Mucosa of rectum (tissue), 2 donors: ENCODE data around the gene WRAP73.
A peak's percentile ranks its signal among the peaks of the same experiment; 100 is the strongest.

Experiments
- H3K27ac ChIP-seq, 2 donors: one replicate each; pipeline ENCODE4 v1.7.0; 2013; ENCODE audit warnings: inconsistent platforms in 2 of 2, low read depth in 2 of 2, low read length in 2 of 2
- H3K27me3 ChIP-seq, 2 donors: one replicate each; pipeline ENCODE4 v1.7.0; 2013; ENCODE audit warnings: low read length in 2 of 2; ENCODE audit not compliant: control insufficient read depth in 2 of 2, insufficient read depth in 2 of 2
- H3K36me3 ChIP-seq, 2 donors: one replicate each; pipeline ENCODE4 v1.7.0; 2013; ENCODE audit warnings: low read length in 2 of 2; ENCODE audit not compliant: control insufficient read depth in 2 of 2, insufficient read depth in 2 of 2
- H3K4me1 ChIP-seq, 2 donors: one replicate each; pipeline ENCODE4 v1.7.0; 2013; ENCODE audit warnings: low read length in 2 of 2, mild to moderate bottlenecking in 1 of 2; ENCODE audit not compliant: control insufficient read depth in 2 of 2, insufficient read depth in 2 of 2
- H3K4me3 ChIP-seq, 2 donors: one replicate each; pipeline ENCODE4 v1.7.0; 2013; ENCODE audit warnings: low read length in 2 of 2
- H3K9ac ChIP-seq, 2 donors: one replicate each; pipeline ENCODE4 v1.7.0; 2013; ENCODE audit warnings: low read length in 2 of 2, low read depth in 1 of 2, mild to moderate bottlenecking in 1 of 2
- H3K9me3 ChIP-seq, 2 donors: one replicate each; pipeline ENCODE4 v1.7.0; 2013; ENCODE audit warnings: low read length in 2 of 2; ENCODE audit not compliant: control insufficient read depth in 2 of 2
- donor health status: healthy.
- donor health status: Normal muscosa, but diverticular disease.

The WRAP73 gene

GRCh38 chr1:3614755-3615742 lies 34.9 kb downstream of the WRAP73 start:
- H3K4me1 ChIP-seq: peaks cover 5 to 7% of the 10 kb centered on the region in 2 donors
- no peaks in the 10 kb centered on the region for H3K36me3 ChIP-seq
- H3K27ac ChIP-seq: no peak overlapping the region
- no peaks in the 10 kb centered on the region for H3K9me3 ChIP-seq
- no peak overlapping the region for H3K9ac ChIP-seq
- H3K27me3 ChIP-seq: peaks cover 2 to 13% of the 10 kb centered on the region in 2 donors
- no peak overlapping the region for H3K4me3 ChIP-seq

GRCh38 chr1:3612123-3612522 lies 37.8 kb downstream of the WRAP73 start:
- Histone ChIP-seq H3K4me1 (peaks cover 2 to 5% of the 10 kb centered on the region in 2 donors), H3K9me3 (no peaks in the 10 kb centered on the region), H3K27ac (no peak overlapping the region), H3K27me3 (peaks cover 8 to 18% of the 10 kb centered on the region in 2 donors), H3K36me3 (no peaks in the 10 kb centered on the region), H3K4me3 (no peak overlapping the region), H3K9ac (no peak overlapping the region)

- H3K36me3 ChIP-seq: no peaks in the 10 kb centered on the region
- no peak within 1 kb of the TSS for H3K9ac ChIP-seq
- H3K27me3 ChIP-seq: peaks cover 8 to 18% of the 10 kb centered on the region in 2 donors
- peaks cover 2 to 5% of the 10 kb centered on the region in 2 donors for H3K4me1 ChIP-seq
- peak within 1 kb of the TSS in 1 of 2 donors; percentile 27 for H3K4me3 ChIP-seq
- no peaks in the 10 kb centered on the region for H3K9me3 ChIP-seq
- no peak within 1 kb of the TSS for H3K27ac ChIP-seq
Measured at GRCh38 chr1:3611170-3612019, 38.5 kb downstream of the WRAP73 start, which contains the start of gene MEGF6. Gene MEGF6 (minus strand): TSS chr1:3611508. CDS start chr1:3611268, 240 bp downstream.

GRCh38 chr1:3610527-3611169 lies 39.3 kb downstream of the WRAP73 start:
- no peaks in the 10 kb centered on the region for H3K9me3 ChIP-seq
- H3K36me3 ChIP-seq: no peaks in the 10 kb centered on the region
- H3K9ac ChIP-seq: no peak overlapping the region
- H3K4me1 ChIP-seq: peaks cover 2 to 5% of the 10 kb centered on the region in 2 donors
- no peak overlapping the region for H3K4me3 ChIP-seq
- H3K27me3 ChIP-seq: peaks cover 8 to 18% of the 10 kb centered on the region in 2 donors
- no peak overlapping the region for H3K27ac ChIP-seq

- Histone ChIP-seq H3K4me1 (peaks cover 2 to 5% of the 10 kb centered on the region in 2 donors), H3K9me3 (no peaks in the 10 kb centered on the region), H3K27me3 (peaks cover 8 to 18% of the 10 kb centered on the region in 2 donors), H3K4me3 (no peak overlapping the region), H3K9ac (no peak overlapping the region), H3K36me3 (no peaks in the 10 kb centered on the region), H3K27ac (no peak overlapping the region)
Measured at GRCh38 chr1:3609769-3610526, 40.0 kb downstream of the WRAP73 start.

GRCh38 chr1:3609016-3609768 lies 40.7 kb downstream of the WRAP73 start:
- H3K36me3 ChIP-seq: no peaks in the 10 kb centered on the region

GRCh38 chr1:3608154-3608553 lies 41.7 kb downstream of the WRAP73 start:
- Histone ChIP-seq H3K27ac (no peak overlapping the region), H3K9me3 (no peaks in the 10 kb centered on the region), H3K36me3 (no peaks in the 10 kb centered on the region), H3K4me3 (no peak overlapping the region), H3K9ac (no peak overlapping the region), H3K4me1 (peaks cover 2 to 5% of the 10 kb centered on the region in 2 donors), H3K27me3 (peaks cover 8 to 15% of the 10 kb centered on the region in 2 donors)

More at GRCh38 chr1:3609016-3609768, 40.7 kb downstream of the WRAP73 start:
- Histone ChIP-seq H3K4me1 (peaks cover 2 to 5% of the 10 kb centered on the region in 2 donors), H3K27me3 (peaks cover 8 to 18% of the 10 kb centered on the region in 2 donors), H3K4me3 (no peak overlapping the region), H3K27ac (no peak overlapping the region), H3K9me3 (no peaks in the 10 kb centered on the region), H3K9ac (no peak overlapping the region)

- Histone ChIP-seq H3K36me3 (no peaks in the 10 kb centered on the region), H3K27me3 (peaks cover 8 to 14% of the 10 kb centered on the region in 2 donors), H3K4me3 (no peak overlapping the region), H3K4me1 (peaks cover 2 to 5% of the 10 kb centered on the region in 2 donors), H3K9me3 (no peaks in the 10 kb centered on the region), H3K9ac (no peak overlapping the region), H3K27ac (no peak overlapping the region)
Measured at GRCh38 chr1:3607703-3608065, 42.2 kb downstream of the WRAP73 start.
